ENCODE data around the gene APBB1.
"Not testable (repeated sequence)": the region's sequence is repeated elsewhere in the genome, so short reads cannot be mapped to it uniquely, and the experiment has no call there.

Gene APBB1

DNA sequence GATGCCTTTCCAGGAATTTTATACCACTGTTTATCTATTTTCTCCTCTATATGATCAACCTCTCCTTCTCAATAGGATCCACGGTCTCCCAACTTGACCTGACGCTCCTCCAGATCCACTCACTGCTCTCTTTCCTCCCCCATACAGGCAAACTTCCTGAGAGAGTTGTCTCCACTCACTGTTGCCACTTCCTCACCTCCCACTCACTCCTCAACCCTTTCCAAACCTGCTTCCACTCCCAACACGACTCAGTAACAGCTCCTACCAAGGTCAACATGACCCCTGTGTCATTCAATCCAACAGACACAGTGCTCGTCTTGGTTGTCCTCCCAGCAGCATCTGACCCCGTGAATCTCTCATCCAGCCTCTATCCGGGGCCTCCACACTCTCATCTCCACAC, 3.1 kb downstream of the APBB1 start:
- no peak for DNase-seq

DNA sequence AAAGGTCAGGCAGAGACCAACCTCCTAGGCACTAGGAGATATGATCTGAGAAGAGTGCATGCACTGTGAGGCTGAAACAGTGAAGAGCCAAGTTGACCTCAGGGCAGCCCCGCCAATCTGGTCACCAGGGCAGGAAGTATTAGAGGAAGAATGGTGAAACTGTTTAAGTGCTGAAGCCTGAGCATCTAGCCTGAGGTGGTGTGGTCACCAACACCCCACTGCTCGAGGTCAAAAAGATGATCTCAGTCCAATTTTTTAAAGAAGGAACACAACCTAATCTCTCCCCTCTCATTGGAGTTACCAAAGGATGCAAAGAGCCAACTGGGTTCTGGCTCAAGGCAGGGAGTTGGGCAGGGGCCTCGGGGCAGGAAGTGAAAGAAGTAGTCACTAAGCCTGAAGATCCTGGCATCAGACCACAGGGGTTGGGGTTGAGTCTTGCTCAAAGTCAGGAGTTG, 4.0 kb downstream of the APBB1 start:
- DNase-seq: no peak

DNA sequence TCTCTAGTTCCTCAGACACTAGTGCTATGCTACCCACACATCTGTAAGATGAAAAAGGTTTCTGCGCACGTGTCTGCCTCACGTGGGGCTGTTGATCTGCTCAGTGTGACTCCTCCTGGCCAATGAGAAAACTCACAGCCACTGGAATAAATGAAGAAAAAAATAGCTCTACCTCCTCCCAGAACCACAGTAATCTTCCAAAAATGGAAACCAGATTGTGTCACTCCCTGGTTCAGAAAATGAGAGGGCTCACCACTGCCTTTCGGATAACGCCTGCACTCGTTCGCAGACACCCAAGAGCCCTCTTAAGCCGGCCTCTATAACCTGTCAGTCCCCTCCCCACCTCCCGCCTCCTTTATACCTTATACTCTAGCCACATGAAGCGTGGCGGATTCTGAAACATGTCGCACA, 5.1 kb downstream of the APBB1 start:
- DNase-seq: no peak

DNA sequence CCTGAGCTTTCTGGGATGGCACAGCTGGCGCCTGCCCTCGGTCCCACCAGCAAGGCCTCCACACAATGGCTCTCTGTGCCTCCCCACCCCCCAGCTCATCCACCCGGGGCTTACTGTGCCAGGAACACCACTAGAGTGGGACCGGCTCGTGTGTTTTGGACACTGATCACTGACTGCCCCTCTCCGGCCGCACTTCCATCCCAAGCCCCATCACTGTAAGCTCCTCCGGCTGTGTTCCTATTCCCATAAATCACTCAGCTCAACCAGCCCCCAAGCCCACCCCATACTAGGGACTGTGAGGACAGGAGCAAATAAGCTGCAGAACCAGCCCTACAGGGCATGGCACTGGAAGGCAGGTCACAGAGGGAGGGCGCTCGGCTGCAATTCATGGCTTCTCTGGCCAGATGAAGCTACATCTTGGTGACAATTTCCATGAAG, 7.3 kb downstream of the APBB1 start:
- DNase-seq: no peak

DNA sequence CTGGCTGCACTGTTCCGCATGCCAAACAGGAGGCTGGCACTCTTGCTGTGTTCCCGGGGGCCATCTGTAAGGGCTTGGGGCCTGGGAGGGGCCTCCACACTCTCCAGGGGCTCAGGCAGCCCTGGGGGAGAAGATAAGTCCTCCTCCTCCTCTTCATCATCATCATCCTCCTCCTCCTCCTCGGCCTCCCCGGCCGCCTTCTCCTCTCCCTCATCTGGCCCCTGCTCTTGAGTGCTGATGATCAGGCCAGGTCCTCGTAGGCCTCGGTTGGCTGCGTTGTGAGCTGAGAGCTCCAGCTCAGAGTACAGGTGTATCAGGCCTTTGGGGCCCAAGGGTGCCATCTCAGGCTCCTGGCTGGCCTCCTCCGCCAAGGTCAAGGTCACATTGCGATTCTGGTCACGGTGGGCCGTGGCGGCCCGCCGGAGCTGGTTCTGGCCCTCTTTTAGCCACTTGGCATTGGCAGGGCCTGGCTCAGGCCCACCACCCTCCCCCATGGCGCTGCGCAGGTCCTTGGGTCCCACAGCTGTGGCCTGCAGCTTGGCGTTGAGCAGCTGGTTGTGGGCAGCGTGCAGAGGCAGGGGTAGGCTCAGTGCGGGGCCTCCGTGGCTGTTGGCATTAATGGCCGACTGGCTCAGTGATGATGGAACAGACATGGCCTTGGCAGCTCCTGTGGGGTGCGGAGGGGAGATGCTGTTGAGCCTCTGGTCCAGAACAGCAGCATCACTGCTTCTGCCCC, 8.0 kb downstream of the APBB1 start:
- no peak for DNase-seq

DNA sequence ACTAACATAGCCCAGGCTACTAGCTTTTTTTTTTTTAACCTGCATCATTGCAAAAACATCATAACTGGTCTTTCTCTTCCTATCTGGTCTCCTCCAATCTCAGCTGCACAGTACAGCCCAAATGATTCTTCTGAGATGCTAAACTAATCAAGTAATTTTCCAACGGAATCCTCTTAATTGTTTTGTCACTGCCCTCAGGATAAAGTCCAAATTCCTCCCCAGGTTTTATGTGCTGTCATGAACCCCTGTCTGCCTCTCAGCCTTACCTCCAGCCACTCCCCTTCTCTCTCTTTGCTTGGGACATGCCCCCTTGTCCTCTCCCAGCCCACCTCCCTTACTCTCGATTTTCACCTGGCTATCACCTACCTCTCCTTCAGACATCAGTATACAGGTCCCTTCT, 12.5 kb downstream of the APBB1 start:
- DNase-seq: no peak

DNA sequence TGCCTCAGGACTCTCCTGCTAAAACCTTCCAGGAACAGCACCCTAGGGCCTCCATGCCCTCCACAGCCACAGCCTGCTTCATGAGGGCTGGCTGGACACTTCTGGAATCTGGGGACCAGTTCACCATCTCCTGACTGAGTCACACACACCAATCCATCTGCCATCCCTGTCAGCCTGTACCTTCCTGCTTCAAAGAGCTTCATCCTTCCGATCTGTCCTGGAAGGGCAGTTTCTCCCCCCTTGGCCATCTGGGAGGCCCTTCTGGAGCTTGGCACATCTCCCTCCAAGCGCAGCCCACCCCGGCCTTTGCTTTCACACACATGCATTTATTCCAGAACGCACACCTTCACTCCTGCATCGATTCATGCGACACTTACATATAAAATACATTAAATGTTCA, 13.0 kb downstream of the APBB1 start:
- no peak for DNase-seq

DNA sequence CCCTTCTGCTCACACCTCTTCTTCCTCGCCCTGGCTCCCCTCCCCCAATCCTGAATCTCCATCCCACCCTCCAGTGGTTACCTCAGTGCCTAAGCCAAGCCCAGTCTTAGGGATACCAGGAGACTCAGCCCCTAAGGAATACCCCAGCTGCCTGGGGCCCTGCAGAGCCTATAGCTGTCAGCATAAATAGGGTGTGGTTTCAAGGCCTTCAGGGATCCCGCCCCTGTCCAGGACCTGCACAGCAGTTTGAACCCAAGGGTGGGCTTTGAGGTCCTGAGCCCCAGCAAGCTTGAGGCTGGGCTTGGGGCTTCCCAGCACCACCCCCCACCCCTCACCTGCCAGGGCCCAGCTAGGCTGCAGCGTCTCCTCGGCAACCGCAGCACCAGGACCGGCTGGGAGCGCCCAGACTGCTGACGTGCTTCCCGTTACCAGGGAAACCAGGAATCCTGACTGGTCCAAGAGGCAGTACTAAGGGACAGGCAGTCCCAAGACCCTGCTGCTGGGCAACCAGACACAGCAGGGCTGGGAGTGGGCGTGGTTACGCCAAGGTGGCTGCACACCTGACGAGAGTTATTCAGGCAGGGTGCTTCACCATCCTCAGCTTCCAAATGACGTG, 13.7 kb downstream of the APBB1 start:
- peak; percentile 89 for DNase-seq

DNA sequence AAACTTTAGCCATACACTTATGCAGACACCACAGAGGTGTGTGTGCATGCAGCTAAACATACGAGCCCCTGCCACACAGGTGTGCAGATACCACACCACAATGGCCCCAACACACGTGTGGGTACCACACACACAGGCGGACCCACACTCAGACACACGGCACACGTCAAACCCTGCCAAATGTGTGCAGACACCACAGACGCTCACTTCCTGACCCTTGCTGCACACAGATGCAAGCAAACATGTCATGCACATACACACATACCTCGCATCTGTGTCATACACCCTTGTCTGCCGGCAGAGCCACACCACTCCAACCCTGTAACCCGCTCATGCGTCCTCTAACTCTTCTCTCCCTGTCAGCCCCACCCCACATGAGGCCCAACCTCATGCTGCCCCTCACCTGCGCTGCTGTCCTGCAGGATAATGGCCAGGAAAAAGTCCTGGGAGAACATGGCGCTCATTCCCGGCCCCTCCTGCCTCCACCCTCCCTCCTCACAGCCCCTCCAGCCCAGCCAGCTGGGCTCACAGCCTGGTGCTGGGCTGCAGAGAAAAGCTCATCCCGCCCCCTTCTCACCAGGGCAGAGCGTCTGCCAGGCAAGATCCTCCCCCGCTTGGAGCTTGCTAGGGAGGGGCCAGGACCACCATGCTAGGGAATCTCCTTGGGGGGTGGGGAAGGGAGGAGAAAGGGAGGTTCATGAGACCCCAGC, 14.4 kb downstream of the APBB1 start:
- peak; percentile 50 for DNase-seq

DNA sequence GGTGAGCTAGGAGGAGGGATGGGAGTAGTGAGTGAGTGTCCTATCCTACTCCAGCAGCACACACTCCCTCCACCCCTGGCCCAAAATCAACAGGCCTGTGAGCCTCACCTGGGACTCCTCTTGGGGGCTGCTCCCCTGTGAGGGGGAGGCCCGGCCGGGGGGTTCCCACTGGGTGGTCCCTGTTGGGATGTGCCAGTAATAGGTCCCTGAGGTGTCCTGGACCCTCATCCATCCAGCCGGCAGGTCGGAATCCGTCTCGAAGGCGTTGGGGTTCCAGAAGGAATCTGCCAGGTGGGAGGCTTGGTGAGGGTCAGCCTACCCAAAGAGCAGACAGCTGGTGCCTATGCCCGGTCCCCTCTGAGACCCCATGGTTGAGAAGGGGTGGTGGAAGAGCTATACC, 15.4 kb downstream of the APBB1 start:
- DNase-seq: no peak

DNA sequence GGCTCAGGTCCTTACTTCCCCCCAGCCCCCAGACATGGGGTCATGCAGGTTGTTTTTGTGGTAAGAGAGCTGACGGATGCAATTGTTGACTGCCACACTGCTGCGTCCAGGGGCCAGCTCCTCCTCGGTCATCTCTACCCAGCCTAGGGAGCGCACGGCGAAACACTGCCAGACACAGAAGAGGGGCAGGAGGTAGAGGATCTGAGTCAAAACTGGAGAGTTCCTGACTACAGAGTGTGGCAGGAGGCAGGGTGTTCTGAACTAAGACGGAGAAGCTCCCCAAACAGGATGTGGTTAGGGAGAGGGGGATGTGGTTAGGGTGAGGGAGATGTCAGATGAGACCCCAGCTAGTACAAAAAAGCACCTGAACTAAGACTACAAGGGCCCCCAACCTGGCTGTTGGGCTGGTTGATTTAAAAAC, 16.3 kb downstream of the APBB1 start:
- DNase-seq: no peak

DNA sequence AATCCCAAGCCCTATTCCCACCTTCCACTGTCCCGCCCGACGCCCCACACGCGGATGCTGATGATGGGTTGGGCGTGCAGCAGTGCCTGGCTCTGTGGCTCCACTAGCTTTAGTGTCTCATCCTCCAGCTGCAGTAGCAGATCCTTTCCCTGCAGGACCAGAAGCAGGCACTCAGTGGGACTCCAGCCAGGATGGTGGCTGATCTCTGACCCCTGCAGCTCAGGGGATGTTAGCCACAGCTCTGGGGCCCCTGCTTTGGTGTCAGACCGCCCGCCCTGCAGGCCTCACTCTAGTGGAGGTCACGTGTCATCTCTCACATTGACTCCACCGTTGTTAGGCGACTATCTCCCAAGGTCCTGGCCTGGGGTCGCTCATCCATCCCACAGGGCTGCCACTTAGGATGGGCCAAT, 16.8 kb downstream of the APBB1 start:
- no peak for DNase-seq

DNA sequence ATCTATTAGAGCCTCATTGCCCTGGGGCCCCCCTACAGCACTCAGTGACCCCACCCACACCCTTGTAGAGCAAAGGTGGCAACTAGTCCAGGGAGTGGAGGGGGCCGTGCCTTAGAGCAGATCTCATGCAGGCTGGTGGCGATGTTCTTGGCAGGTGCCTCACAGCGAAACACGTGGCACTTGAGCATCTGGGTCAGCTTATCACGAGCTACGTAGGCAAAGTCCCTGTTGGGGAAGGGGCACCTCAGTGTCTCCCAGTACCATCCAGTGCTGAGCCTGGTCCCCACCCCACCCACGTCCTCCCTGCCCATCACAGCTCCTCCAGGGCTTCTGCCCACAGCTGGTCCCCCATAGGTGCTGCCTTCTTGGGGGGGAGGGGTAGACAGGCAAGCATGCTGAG, 17.4 kb downstream of the APBB1 start:
- DNase-seq: no peak

DNA sequence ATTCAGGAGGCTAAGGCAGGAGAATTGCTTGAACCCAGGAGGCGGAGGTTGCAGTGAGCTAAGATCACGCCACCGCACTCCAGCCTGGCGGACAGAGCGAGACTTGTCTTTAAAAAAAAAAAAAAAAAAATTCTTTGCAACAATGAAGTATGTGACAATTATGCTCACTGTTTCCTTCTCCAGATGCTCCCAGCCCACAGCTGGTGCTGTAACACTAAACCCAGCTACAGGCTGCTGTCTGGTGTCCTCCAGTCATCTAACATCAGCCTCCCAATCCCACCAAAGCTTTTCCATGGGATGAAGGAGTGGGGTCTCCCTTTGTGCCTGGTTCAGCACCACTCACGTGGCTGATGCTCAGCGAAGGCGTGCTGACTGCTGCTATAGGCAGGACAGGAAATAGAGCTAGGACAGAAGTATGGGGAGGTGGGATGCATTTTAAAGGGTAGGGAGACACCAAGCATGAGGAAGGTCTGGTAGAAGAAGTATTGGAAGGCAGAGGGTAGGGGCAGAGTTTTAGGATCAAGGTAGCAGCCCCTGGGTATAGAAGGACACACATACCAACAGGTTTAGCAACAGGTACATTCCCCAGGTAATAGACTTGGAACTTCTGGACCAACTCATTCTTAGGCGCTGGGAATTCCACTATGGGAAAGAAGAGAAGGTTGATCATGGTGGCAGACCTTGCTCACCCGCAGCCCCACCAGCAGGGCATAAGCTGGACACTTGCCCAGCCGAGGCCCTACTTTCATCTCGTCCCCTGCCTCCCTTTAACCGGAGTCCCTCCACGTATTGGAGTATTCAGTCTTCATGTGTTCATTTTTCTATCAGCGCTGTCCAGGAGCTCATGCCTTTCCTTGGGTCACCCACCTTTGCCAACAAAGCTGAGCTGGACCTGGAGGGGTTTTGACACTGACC, 18.2 kb downstream of the APBB1 start:
- no peak for DNase-seq

DNA sequence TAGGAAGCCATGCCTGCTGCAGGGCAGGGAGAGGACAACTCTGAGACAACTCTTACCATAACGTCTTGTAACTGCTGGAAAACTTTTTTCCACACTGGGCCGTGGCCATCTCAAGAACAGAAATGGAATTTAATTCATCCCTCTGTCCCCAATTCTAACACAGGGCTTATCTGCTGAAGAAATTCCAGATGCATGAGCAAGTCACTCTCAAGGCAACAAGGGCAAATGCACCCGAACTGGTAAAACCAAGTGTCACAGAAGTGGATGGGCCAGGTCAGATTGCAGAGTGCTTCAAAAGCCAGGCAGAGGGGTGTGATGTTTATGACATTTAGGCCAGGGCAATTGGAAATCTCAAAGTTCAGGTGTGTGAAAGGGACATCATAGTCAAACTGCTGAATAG, 21.3 kb downstream of the APBB1 start:
- DNase-seq: no peak

DNA sequence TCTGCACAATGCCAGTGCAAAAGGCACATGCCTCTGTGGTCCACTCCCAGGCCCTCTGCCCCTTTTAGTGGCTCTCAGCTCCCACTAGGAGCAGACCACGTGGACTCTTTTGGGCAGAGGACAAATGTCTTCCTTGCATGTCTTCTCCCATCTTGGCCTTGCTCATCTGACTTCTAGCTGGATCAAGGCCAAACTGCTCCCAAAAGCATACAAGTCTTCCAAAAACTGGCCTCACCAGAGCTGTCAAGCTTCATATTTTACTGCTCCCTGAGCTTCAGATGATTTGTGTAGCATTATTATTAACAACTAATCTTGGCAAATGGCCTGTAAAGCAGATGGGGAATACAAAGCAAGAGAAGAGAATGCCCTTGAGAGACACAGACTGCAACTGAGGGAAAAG, 21.7 kb downstream of the APBB1 start:
- no peak for DNase-seq

DNA sequence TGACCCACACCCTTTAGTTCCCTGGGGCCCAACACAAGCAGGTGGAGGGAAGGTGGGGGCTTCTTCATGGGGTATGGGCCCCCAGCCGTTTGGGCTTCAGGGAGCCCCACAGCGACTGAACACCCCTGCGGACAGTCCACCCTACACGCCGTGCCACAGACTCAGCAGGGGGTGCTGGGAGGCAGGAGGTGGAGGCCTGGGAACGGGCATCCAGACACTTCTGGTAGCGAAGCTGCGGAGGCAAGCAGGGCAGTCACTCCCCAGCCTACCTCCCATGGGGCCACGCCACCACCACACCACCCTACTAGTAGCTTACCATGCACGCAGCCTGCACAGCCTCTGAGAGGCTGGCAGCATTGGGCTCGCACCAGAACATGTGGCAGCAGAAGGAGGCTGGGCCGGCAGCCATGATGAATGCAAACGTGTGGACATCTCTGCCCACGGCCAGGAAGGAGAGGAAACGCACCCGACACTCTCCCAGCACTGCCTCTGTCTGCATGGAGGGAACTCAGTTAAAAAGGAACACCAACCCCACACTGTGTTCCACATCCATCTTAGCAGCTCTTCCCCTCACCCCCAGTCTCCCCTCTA, 23.3 kb downstream of the APBB1 start:
- DNase-seq: no peak

DNA sequence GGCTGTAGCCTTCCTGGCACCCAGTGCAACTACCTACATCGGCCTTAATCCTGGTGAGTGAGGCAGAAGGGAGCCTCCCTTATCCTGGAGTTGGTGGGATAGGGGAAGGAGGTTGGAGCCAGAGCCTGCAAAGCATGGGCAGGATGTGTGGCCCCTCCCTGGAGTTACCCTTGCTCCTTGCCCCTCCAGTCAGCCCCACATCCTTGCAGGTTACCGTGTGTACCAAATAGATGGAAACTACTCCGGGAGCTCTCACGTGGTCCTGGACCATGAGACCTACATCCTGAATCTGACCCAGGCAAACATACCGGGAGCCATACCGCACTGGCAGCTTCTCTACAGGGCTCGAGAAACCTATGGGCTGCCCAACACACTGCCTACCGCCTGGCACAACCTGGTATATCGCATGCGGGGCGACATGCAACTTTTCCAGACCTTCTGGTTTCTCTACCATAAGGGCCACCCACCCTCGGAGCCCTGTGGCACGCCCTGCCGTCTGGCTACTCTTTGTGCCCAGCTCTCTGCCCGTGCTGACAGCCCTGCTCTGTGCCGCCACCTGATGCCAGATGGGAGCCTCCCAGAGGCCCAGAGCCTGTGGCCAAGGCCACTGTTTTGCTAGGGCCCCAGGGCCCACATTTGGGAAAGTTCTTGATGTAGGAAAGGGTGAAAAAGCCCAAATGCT, 24.8 kb downstream of the APBB1 start:
- no peak for DNase-seq

DNA sequence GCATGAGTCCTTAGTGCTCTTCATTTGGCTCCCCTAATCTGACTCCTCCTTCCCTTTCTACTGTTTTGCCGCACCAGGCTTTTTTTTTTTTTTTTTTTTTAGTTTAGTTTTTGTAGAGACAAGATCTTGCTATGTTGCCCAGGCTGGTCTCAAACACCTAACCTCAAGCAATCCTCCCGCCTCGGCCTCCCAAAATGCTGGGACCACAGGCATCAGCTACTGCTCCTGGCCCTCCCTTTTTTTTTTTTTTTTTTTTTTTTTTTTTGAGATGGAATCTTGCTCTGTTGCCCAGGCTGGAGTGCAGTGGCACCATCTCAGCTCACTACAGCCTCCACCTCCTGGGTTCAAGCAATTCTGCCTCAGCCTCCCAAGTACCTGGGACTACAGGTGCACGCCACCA, 26.6 kb downstream of the APBB1 start:
- not testable (repeated sequence) for DNase-seq

DNA sequence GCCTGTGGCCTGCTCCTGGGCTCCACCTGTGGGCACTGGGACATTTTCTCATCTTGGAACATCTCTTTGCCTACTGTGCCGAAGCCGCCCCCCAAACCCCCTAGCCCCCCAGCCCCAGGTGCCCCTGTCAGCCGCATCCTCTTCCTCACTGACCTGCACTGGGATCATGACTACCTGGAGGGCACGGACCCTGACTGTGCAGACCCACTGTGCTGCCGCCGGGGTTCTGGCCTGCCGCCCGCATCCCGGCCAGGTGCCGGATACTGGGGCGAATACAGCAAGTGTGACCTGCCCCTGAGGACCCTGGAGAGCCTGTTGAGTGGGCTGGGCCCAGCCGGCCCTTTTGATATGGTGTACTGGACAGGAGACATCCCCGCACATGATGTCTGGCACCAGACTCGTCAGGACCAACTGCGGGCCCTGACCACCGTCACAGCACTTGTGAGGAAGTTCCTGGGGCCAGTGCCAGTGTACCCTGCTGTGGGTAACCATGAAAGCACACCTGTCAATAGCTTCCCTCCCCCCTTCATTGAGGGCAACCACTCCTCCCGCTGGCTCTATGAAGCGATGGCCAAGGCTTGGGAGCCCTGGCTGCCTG, 27.3 kb downstream of the APBB1 start:
- DNase-seq: no peak

DNA sequence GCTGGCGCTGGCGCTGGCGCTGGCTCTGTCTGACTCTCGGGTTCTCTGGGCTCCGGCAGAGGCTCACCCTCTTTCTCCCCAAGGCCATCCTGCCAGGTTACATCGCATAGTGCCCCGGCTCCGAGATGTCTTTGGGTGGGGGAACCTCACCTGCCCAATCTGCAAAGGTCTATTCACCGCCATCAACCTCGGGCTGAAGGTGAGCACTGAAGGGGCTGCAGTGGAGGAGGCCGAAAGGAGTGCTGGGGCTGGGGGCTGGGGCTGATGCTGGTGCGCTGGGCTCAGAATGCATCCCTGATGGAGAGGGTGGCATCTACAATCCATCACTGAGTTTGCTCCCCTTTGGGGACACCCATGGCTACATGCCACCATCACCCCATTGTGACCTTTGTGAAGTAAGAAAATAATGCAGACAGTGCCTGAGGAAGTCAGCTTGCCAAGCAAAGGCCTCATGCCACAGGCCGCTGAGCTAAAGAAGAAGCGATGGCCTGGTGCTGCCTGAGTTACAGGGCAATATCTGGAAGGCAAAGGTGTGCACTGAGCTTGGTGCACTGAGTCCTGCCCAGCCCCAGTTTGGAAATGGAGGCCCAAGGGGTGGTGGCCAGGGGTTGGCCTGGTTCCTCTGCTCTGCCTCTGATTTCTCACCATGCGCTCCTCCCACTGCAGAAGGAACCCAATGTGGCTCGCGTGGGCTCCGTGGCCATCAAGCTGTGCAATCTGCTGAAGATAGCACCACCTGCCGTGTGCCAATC, 28.0 kb downstream of the APBB1 start:
- DNase-seq: no peak

Measured in NCI-H69 (cell line).